Stomach (tissue), 9 donors: ENCODE measurements around the gene RNF123. TPM values are rescaled to one million over a fixed set of nuclear protein-coding genes. Genes with fewer than 3 reads are reported as not detected.

ENCODE experiments used
- DNase-seq, 2 donors: peaks; one replicate each; pipeline versions ENCODE4 v3.0.0 to v3.0.0-alpha.2; 2013 to 2019
- H3K27ac ChIP-seq, 5 donors: fragments of 200-600 bp in 4 of 5; sonication (generic) in 4 of 5; one replicate each; pipeline ENCODE4 v1.5.1; 2013 to 2019; ENCODE audit warnings: mild to moderate bottlenecking in 1 of 5, moderate library complexity in 1 of 5
- H3K27me3 ChIP-seq, 3 donors: fragments of 200-600 bp; sonication (generic); one replicate each; pipeline ENCODE4 v1.5.1; 2017 to 2019; ENCODE audit warnings: mixed run types in 1 of 3
- H3K36me3 ChIP-seq, 4 donors: fragments of 200-600 bp; sonication (generic); 1 replicate in 3 of 4; 2 replicates in 1 of 4; pipeline ENCODE4 v1.5.1; 2016 to 2019
- H3K4me1 ChIP-seq, 4 donors: fragments of 200-600 bp; sonication (generic); one replicate each; pipeline ENCODE4 v1.5.1; 2016 to 2019
- H3K4me3 ChIP-seq, 4 donors: fragments of 200-600 bp; sonication (generic) in 3 of 4; one replicate each; pipeline ENCODE4 v1.5.1; 2016 to 2019; ENCODE audit warnings: mild to moderate bottlenecking in 1 of 4
- H3K9me3 ChIP-seq, 4 donors: fragments of 200-600 bp; sonication (generic); one replicate each; pipeline ENCODE4 v1.5.1; 2016 to 2019
- EP300 ChIP-seq: sonication (generic); formaldehyde crosslinking; IDR thresholded peaks from one replicate; pipeline ENCODE4 v1.6.1; 2017; ENCODE audit warnings: antibody characterized with exemption
- POLR2A ChIP-seq, 4 donors: fragments of 450-650 bp; IDR thresholded peaks; one replicate each; pipeline ENCODE4 v1.6.1; 2016; ENCODE audit warnings: antibody characterized with exemption in 4 of 4, control low read depth in 2 of 4, mild to moderate bottlenecking in 1 of 4, moderate library complexity in 1 of 4
- POLR2AphosphoS5 ChIP-seq, 3 donors: sonication (generic); formaldehyde crosslinking; IDR thresholded peaks; one replicate each; pipeline ENCODE4 v1.6.1; 2016; ENCODE audit warnings: antibody characterized with exemption in 3 of 3
- WGBS, 5 donors: extraction: QIAGEN DNeasy Blood & Tissue Kit in 3 of 5; methylation state at CpG; one replicate each; pipeline versions ENCODE4 v1.1.5 to v1.1.7; 2013 to 2018; 5-methylcytosine and 5-hydroxymethylcytosine counted together
- intact Hi-C: fragments of 100-400 bp; cut with DNase I; formaldehyde crosslinking; loops from one replicate; pipeline ENCODE4 v1.15.1; 2023; ENCODE audit warnings: low total_unique reads
- polyA plus RNA-seq, 3 donors: library from polyadenylated mRNA; stranded (reverse); fragments of 200-250 nt; gene quantifications; one replicate each; pipeline ENCODE4 v1.2.3, GENCODE V29; 2013
- total RNA-seq, 5 donors: library from RNA; depleted of rRNA; stranded (reverse); fragments of >200 nt; gene quantifications; one replicate each; pipeline versions ENCODE4 v1.1.0 to v1.2.3, GENCODE V29; 2014 to 2016
- TF ChIP-seq, protein P1 (sequence below), 7 experiments: fragments of 450-650 bp in 4 of 7; fragments of 200-600 bp in 3 of 7; sonication (generic) in 3 of 7; IDR thresholded peaks; one replicate each; pipeline ENCODE4 v1.5.1; 2016 to 2019; ENCODE audit warnings: antibody characterized with exemption in 7 of 7, control low read depth in 2 of 7, mild to moderate bottlenecking in 1 of 7
- donor health status: healthy with polysubstance abuse.
- donor health status: Bipolar disorder and iron deficiency.
- donor health status: healthy.

The RNF123 gene
- total and polyA plus RNA-seq, 8 donors, result 18.1 to 75.4 (median 26.6) TPM

DNA sequence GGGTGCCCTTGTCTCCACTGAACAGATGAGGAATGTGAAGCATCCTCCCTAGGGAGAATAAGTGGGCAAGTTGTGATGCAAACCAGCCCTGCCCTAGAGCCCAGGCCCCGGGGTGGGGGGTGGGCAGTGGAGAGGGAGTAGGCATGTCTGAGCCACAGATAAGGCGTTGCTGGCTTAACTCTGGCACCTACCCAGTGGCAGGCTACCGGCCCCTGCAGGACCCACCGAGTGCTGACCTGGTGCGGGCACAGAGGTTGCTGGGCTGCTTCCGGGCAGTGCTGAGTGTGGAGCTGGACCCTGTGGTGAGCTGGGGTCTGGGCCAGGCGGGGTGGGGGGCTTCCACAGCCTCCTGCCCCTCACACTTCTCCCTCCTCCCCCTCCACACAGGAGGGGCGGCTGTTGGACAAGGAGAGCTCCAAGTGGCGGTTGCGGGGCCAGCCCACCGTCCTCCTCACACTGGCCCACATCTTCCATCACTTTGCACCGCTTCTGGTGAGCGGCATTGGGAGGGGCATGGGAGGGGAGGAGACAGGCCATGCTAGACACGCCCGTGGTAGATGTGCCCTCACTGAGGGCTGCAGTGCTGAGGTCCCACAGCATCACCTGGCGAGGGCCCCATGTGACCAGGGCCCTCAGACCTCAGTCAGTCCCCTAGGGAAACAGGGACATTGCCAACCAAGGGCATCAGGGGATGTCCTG lies 10.1 kb downstream of the RNF123 start:
- no peak overlapping the region for H3K4me3 ChIP-seq
- peaks cover 0 to 8% (median 0%) of the 10 kb centered on the region in 4 donors for H3K4me1 ChIP-seq
- peaks cover 35 to 78% (median 71%) of the 10 kb centered on the region in 4 donors for H3K36me3 ChIP-seq
- TF ChIP-seq, protein P1, sequence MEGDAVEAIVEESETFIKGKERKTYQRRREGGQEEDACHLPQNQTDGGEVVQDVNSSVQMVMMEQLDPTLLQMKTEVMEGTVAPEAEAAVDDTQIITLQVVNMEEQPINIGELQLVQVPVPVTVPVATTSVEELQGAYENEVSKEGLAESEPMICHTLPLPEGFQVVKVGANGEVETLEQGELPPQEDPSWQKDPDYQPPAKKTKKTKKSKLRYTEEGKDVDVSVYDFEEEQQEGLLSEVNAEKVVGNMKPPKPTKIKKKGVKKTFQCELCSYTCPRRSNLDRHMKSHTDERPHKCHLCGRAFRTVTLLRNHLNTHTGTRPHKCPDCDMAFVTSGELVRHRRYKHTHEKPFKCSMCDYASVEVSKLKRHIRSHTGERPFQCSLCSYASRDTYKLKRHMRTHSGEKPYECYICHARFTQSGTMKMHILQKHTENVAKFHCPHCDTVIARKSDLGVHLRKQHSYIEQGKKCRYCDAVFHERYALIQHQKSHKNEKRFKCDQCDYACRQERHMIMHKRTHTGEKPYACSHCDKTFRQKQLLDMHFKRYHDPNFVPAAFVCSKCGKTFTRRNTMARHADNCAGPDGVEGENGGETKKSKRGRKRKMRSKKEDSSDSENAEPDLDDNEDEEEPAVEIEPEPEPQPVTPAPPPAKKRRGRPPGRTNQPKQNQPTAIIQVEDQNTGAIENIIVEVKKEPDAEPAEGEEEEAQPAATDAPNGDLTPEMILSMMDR (IDR thresholded peaks at IDR 0.05), result no peak
- TF ChIP-seq POLR2AphosphoS5 (IDR thresholded peaks at IDR 0.05) (no peak), EP300 (no peak), POLR2A (IDR thresholded peaks at IDR 0.05) (no peak)
- WGBS, 5 donors, result 77 to 90% (median 88%) methylated on average over 5 to 16 of the region's 16 CpGs
- intact Hi-C loops, result no loop called here
- no peaks in the 10 kb centered on the region for H3K27me3 ChIP-seq
- no peak overlapping the region for H3K27ac ChIP-seq
- DNase-seq, result no peak
- H3K9me3 ChIP-seq, result no peaks in the 10 kb centered on the region

- Histone ChIP-seq H3K4me3 (no peak overlapping the region), H3K27ac (no peak overlapping the region), H3K27me3 (no peaks in the 10 kb centered on the region), H3K36me3 (peaks cover 38 to 83% (median 75%) of the 10 kb centered on the region in 4 donors), H3K4me1 (peaks cover 0 to 8% (median 0%) of the 10 kb centered on the region in 4 donors), H3K9me3 (no peaks in the 10 kb centered on the region)
- WGBS, 5 donors, result 78 to 87% (median 83%) methylated on average over 7 to 8 of the region's 8 CpGs
- DNase-seq, result no peak
- TF ChIP-seq EP300 (no peak), POLR2A (IDR thresholded peaks at IDR 0.05) (no peak), POLR2AphosphoS5 (IDR thresholded peaks at IDR 0.05) (no peak)
- TF ChIP-seq, protein P1 (IDR thresholded peaks at IDR 0.05), result no peak
- intact Hi-C loops, result no loop called here
These were observed 10.7 kb downstream of the RNF123 start for GRCh38 chr3:49700014-49700413.

DNA sequence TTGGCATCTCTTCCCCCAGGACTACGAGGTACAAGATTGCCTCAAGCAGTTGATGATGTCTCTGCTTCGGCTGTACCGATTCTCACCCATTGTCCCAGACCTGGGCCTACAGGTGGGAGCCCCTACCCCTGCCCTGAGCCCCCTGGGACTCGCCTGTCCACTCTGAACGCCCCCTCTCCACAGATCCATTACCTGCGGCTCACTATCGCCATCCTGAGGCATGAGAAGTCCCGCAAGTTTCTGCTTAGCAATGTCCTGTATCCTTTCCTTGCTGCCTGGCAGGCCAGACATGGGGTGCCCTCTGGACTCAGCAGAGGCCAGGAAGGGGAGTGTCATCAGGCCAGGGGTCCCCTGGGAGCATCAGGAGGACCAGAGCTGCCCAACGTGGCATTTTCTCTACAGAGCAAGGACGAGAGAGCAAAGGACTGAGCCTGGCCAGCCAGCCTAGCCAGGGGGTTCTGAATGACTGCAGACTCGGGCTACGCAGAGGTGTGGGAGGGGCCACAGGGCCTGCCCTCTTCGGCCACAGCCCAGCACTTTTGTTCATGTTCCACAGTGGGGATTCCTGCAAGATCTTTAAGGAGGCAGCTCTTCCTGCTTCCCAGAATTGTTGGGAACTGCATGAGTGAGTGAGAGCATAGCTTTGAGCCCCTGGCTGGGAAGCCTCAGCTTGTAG lies 11.2 kb downstream of the RNF123 start:
- Histone ChIP-seq H3K4me1 (peaks cover 0 to 8% (median 0%) of the 10 kb centered on the region in 4 donors), H3K9me3 (no peaks in the 10 kb centered on the region), H3K36me3 (peaks cover 38 to 89% (median 81%) of the 10 kb centered on the region in 4 donors), H3K27ac (no peak overlapping the region), H3K4me3 (no peak overlapping the region), H3K27me3 (no peaks in the 10 kb centered on the region)
- WGBS, 5 donors, result 74 to 86% (median 85%) methylated on average over 11 to 13 of the region's 13 CpGs
- no peak for DNase-seq
- TF ChIP-seq EP300 (no peak), POLR2AphosphoS5 (IDR thresholded peaks at IDR 0.05) (no peak), POLR2A (IDR thresholded peaks at IDR 0.05) (no peak)
- TF ChIP-seq, protein P1 (IDR thresholded peaks at IDR 0.05), result no peak
- intact Hi-C loops, result no loop called here

GRCh38 chr3:49701388-49702077 lies 12.2 kb downstream of the RNF123 start:
- intact Hi-C loops, result no loop called here
- peaks cover 0 to 8% (median 0%) of the 10 kb centered on the region in 4 donors for H3K4me1 ChIP-seq
- H3K36me3 ChIP-seq, result peaks cover 41 to 99% (median 90%) of the 10 kb centered on the region in 4 donors
- no peak for DNase-seq
- H3K9me3 ChIP-seq, result no peaks in the 10 kb centered on the region
- WGBS, 5 donors, result 83 to 97% (median 88%) methylated on average over 13 to 21 of the region's 21 CpGs
- no peak overlapping the region for H3K4me3 ChIP-seq
- H3K27me3 ChIP-seq, result no peaks in the 10 kb centered on the region
- TF ChIP-seq, protein P1 (IDR thresholded peaks at IDR 0.05), result peak in 1 of 7 experiments; percentile 19
- no peak for TF ChIP-seq EP300
- H3K27ac ChIP-seq, result no peak overlapping the region
